ENCODE data around the gene F12. TPM values are rescaled to one million over a fixed set of nuclear protein-coding genes. Genes with fewer than 3 reads are reported as not detected.
"Not testable (repeated sequence)": the region's sequence is repeated elsewhere in the genome, so short reads cannot be mapped to it uniquely, and the experiment has no call there.

F12 gene
- total RNA-seq, 1 donor from 2014 or later = 2.8 TPM

- H3K27ac Mint-ChIP-seq = no peak overlapping the region
- H3K4me3 Mint-ChIP-seq = no peak overlapping the region
- DNase-seq = no peak
- H3K4me1 Mint-ChIP-seq = peaks cover 51% of the 10 kb centered on the region
- H3K27me3 Mint-ChIP-seq = no peaks in the 10 kb centered on the region
- H3K9me3 Mint-ChIP-seq = no peaks in the 10 kb centered on the region
- peaks cover 31% of the 10 kb centered on the region for H3K36me3 Mint-ChIP-seq (ENCODE audit: low read depth)
- intact Hi-C loops (cut with micrococcal nuclease) = loop anchor here (2.0 kb wide), 2 partner anchors 23 to 61 kb away; partner anchors contain the start of gene GRK6
Observed at GRCh38 chr5:177365845-177366527, 43.4 kb downstream of the F12 start.

GRCh38 chr5:177364159-177364962, 45.0 kb downstream of the F12 start:
- Mint-ChIP-seq H3K4me3 (peak overlapping the region; percentile 81), H3K36me3 (ENCODE audit: low read depth) (peaks cover 29% of the 10 kb centered on the region), H3K27ac (peak overlapping the region; percentile 60), H3K4me1 (peaks cover 58% of the 10 kb centered on the region), H3K9me3 (no peaks in the 10 kb centered on the region), H3K27me3 (no peaks in the 10 kb centered on the region)
- intact Hi-C loops (cut with micrococcal nuclease) = loop anchor here (1.0 to 2.0 kb wide), 3 partner anchors 8 to 62 kb away; partner anchors contain the start of gene GRK6
- DNase-seq = no peak

- peaks cover 21% of the 10 kb centered on the region for H3K36me3 Mint-ChIP-seq (ENCODE audit: low read depth)
- peak overlapping the region; percentile 25 for H3K27ac Mint-ChIP-seq
- no peaks in the 10 kb centered on the region for H3K9me3 Mint-ChIP-seq
- intact Hi-C loops (cut with micrococcal nuclease) = loop anchor here (1.0 kb wide), 1 partner anchor 12 kb away; the partner anchor contains the start of gene LMAN2
- no peaks in the 10 kb centered on the region for H3K27me3 Mint-ChIP-seq
- peaks cover 59% of the 10 kb centered on the region for H3K4me1 Mint-ChIP-seq
- peak overlapping the region; percentile 81 for H3K4me3 Mint-ChIP-seq
- no peak for DNase-seq
Observed at GRCh38 chr5:177363565-177363964, 45.8 kb downstream of the F12 start.

GRCh38 chr5:177362610-177363507, 46.5 kb downstream of the F12 start:
- Mint-ChIP-seq H3K4me1 (peaks cover 59% of the 10 kb centered on the region), H3K9me3 (no peaks in the 10 kb centered on the region), H3K27me3 (no peaks in the 10 kb centered on the region), H3K4me3 (peak overlapping the region; percentile 81), H3K36me3 (ENCODE audit: low read depth) (peaks cover 14% of the 10 kb centered on the region), H3K27ac (peak overlapping the region; percentile 72)
- intact Hi-C loops (cut with micrococcal nuclease) = loop anchor here (1.0 kb wide), 1 partner anchor 12 kb away; the partner anchor contains the start of gene LMAN2
- DNase-seq = peak; percentile 87

- intact Hi-C loops (cut with micrococcal nuclease) = no loop called here
- peak overlapping the region; percentile 72 for H3K27ac Mint-ChIP-seq
- H3K4me1 Mint-ChIP-seq = peaks cover 64% of the 10 kb centered on the region
- H3K27me3 Mint-ChIP-seq = no peaks in the 10 kb centered on the region
- no peak for DNase-seq
- peaks cover 17% of the 10 kb centered on the region for H3K36me3 Mint-ChIP-seq (ENCODE audit: low read depth)
- peak overlapping the region; percentile 81 for H3K4me3 Mint-ChIP-seq
- no peaks in the 10 kb centered on the region for H3K9me3 Mint-ChIP-seq
Observed at GRCh38 chr5:177362292-177362609, 47.1 kb downstream of the F12 start.

- peak overlapping the region; percentile 72 for H3K27ac Mint-ChIP-seq
- H3K9me3 Mint-ChIP-seq = no peaks in the 10 kb centered on the region
- no peak for DNase-seq
- peaks cover 70% of the 10 kb centered on the region for H3K4me1 Mint-ChIP-seq
- H3K27me3 Mint-ChIP-seq = no peaks in the 10 kb centered on the region
- H3K4me3 Mint-ChIP-seq = peak overlapping the region; percentile 81
- intact Hi-C loops (cut with micrococcal nuclease) = no loop called here
- H3K36me3 Mint-ChIP-seq (ENCODE audit: low read depth) = peaks cover 16% of the 10 kb centered on the region
Observed at GRCh38 chr5:177361418-177362291, 47.7 kb downstream of the F12 start.

GRCh38 chr5:177360740-177361139, 48.6 kb downstream of the F12 start:
- H3K27ac Mint-ChIP-seq; DNase-seq; H3K27me3 Mint-ChIP-seq; H3K9me3 Mint-ChIP-seq; intact Hi-C loops (cut with micrococcal nuclease); H3K4me3 Mint-ChIP-seq: not testable (repeated sequence)
- Mint-ChIP-seq H3K36me3 (ENCODE audit: low read depth) (peaks cover 12% of the 10 kb centered on the region), H3K4me1 (peaks cover 74% of the 10 kb centered on the region)

- no peak overlapping the region for H3K27ac Mint-ChIP-seq
Observed at GRCh38 chr5:177359860-177360259, 49.5 kb downstream of the F12 start.

GRCh38 chr5:177359451-177359851, 49.9 kb downstream of the F12 start:
- no peak for DNase-seq
- no peaks in the 10 kb centered on the region for H3K27me3 Mint-ChIP-seq
- H3K4me1 Mint-ChIP-seq = peaks cover 75% of the 10 kb centered on the region
- H3K4me3 Mint-ChIP-seq = peak overlapping the region; percentile 84
- intact Hi-C loops (cut with micrococcal nuclease) = loop anchor here (10.0 kb wide), 1 partner anchor 825 kb away; the partner anchor contains the start of gene RNF44
- no peak overlapping the region for H3K27ac Mint-ChIP-seq
- peaks cover 3% of the 10 kb centered on the region for H3K9me3 Mint-ChIP-seq
- H3K36me3 Mint-ChIP-seq (ENCODE audit: low read depth) = peaks cover 8% of the 10 kb centered on the region

More at GRCh38 chr5:177359860-177360259, 49.5 kb downstream of the F12 start:
- no peaks in the 10 kb centered on the region for H3K27me3 Mint-ChIP-seq
- peak overlapping the region; percentile 84 for H3K4me3 Mint-ChIP-seq
- no peak for DNase-seq
- H3K9me3 Mint-ChIP-seq = no peaks in the 10 kb centered on the region
- peaks cover 75% of the 10 kb centered on the region for H3K4me1 Mint-ChIP-seq
- intact Hi-C loops (cut with micrococcal nuclease) = loop anchor here (10.0 kb wide), 1 partner anchor 825 kb away; the partner anchor contains the start of gene RNF44
- H3K36me3 Mint-ChIP-seq (ENCODE audit: low read depth) = peaks cover 10% of the 10 kb centered on the region

- intact Hi-C loops (cut with micrococcal nuclease) = loop anchor here (10.0 kb wide), 1 partner anchor 824 kb away; the partner anchor contains the start of gene RNF44
- peak overlapping the region; percentile 84 for H3K4me3 Mint-ChIP-seq
Observed at GRCh38 chr5:177358370-177358819, 51.0 kb downstream of the F12 start.

GRCh38 chr5:177357459-177358351, 51.7 kb downstream of the F12 start, which contains the start of gene RGS14:
Gene RGS14, plus strand, starts transcription at chr5:177357924. Its CDS starts 101 bp downstream, at chr5:177358025.
- peaks cover 8% of the 10 kb centered on the region for H3K36me3 Mint-ChIP-seq (ENCODE audit: low read depth)
- peak; percentile 92 for DNase-seq
- H3K9me3 Mint-ChIP-seq = peaks cover 6% of the 10 kb centered on the region
- H3K27me3 Mint-ChIP-seq = no peaks in the 10 kb centered on the region
- peaks cover 65% of the 10 kb centered on the region for H3K4me1 Mint-ChIP-seq
- H3K4me3 Mint-ChIP-seq = peak within 1 kb of the TSS; percentile 84
- intact Hi-C loops (cut with micrococcal nuclease) = loop anchor here (2.0 to 10.0 kb wide), 2 partner anchors 13 to 823 kb away; partner anchors contain the start of gene RNF44
- H3K27ac Mint-ChIP-seq = peak within 1 kb of the TSS; percentile 97

More at GRCh38 chr5:177358370-177358819, 51.0 kb downstream of the F12 start:
- peaks cover 6% of the 10 kb centered on the region for H3K9me3 Mint-ChIP-seq
- H3K36me3 Mint-ChIP-seq (ENCODE audit: low read depth) = peaks cover 8% of the 10 kb centered on the region
- DNase-seq = no peak
- peaks cover 70% of the 10 kb centered on the region for H3K4me1 Mint-ChIP-seq
- peak overlapping the region; percentile 87 for H3K27ac Mint-ChIP-seq
- H3K27me3 Mint-ChIP-seq = no peaks in the 10 kb centered on the region

Data from activated CD4-positive, alpha-beta T cell treated with anti-CD3 and anti-CD28 coated beads, Interleukin-2, amount 10 ng/mL, durations not matched to agents 24 days and 14 days (primary cell).